GM23248 (cell line): ENCODE measurements around the gene CTNNB1.

Experiments
- EZH2 ChIP-seq: fragments of 200-600 bp; sonication (generic); IDR thresholded peaks from 2 replicates; pipeline ENCODE4 v1.6.1; 2018; ENCODE audit warnings: antibody characterized with exemption, mild to moderate bottlenecking; ENCODE audit not compliant: insufficient read depth, poor library complexity, severe bottlenecking
- EZH2phosphoT487 ChIP-seq: fragments of 200-600 bp; sonication (generic); IDR thresholded peaks from 2 replicates; pipeline ENCODE4 v1.6.1; 2018; ENCODE audit warnings: antibody characterized with exemption, moderate library complexity, mild to moderate bottlenecking, low read depth; ENCODE audit not compliant: insufficient read depth

- no peak for TF ChIP-seq EZH2
- no peak for TF ChIP-seq EZH2phosphoT487
These were observed 60.8 kb downstream of the CTNNB1 start for GRCh38 chr3:41260063-41260450.
